GM18507 (cell line): ENCODE measurements around the gene GAN.
"Not testable (repeated sequence)": the region's sequence is repeated elsewhere in the genome, so short reads cannot be mapped to it uniquely, and the experiment has no call there.

Experiments used
- DNase-seq: peaks from one replicate; pipeline ENCODE4 v3.0.0; 2011; ENCODE audit warnings: low read depth; ENCODE audit not compliant: insufficient read length; ENCODE audit errors: extremely low spot score
- FAIRE-seq: peaks from 2 replicates; lab custom pipeline; 2011; peaks lifted over from hg19 to GRCh38; lab: Jason Lieb, UNC

The GAN gene

GRCh38 chr16:81296631-81297030, 18.1 kb upstream of the GAN start:
- no peak for DNase-seq

GRCh38 chr16:81307770-81308169, 7.0 kb upstream of the GAN start:
- DNase-seq (no peak), FAIRE-seq (no peak)

More at GRCh38 chr16:81296631-81297030, 18.1 kb upstream of the GAN start:
- no peak for FAIRE-seq

GRCh38 chr16:81310045-81310644, 4.6 kb upstream of the GAN start:
- no peak for DNase-seq
- FAIRE-seq, result no peak

- no peak for FAIRE-seq
- no peak for DNase-seq
Measured at GRCh38 chr16:81311762-81312161, 3.0 kb upstream of the GAN start.

- FAIRE-seq (no peak), DNase-seq (no peak)
Measured at GRCh38 chr16:81313701-81314602, 810 bp upstream of the GAN start.

- DNase-seq (no peak), FAIRE-seq (no peak)
Measured at GRCh38 chr16:81315271-81316175, 761 bp downstream of the GAN start.

GRCh38 chr16:81316176-81316496, 1.4 kb downstream of the GAN start:
- DNase-seq (no peak), FAIRE-seq (no peak)

- DNase-seq, result no peak
Measured at GRCh38 chr16:81318711-81319110, 3.9 kb downstream of the GAN start.

GRCh38 chr16:81319221-81319912, 4.6 kb downstream of the GAN start:
- no peak for DNase-seq
- no peak for FAIRE-seq

More at GRCh38 chr16:81318711-81319110, 3.9 kb downstream of the GAN start:
- FAIRE-seq, result no peak

- DNase-seq, result no peak
- FAIRE-seq, result no peak
Measured at GRCh38 chr16:81321039-81321438, 6.3 kb downstream of the GAN start.

GRCh38 chr16:81321536-81321935, 6.8 kb downstream of the GAN start:
- FAIRE-seq, result no peak
- DNase-seq, result no peak

- no peak for FAIRE-seq
- no peak for DNase-seq
Measured at GRCh38 chr16:81324808-81325207, 10.0 kb downstream of the GAN start.

- DNase-seq, result no peak
- FAIRE-seq, result no peak
Measured at GRCh38 chr16:81327011-81327410, 12.2 kb downstream of the GAN start.

GRCh38 chr16:81327447-81328196, 12.9 kb downstream of the GAN start:
- FAIRE-seq (no peak), DNase-seq (no peak)

GRCh38 chr16:81329947-81330346, 15.2 kb downstream of the GAN start:
- DNase-seq, result no peak
- FAIRE-seq, result no peak

- FAIRE-seq (no peak), DNase-seq (no peak)
Measured at GRCh38 chr16:81333356-81333755, 18.6 kb downstream of the GAN start.

GRCh38 chr16:81335669-81336068, 20.9 kb downstream of the GAN start:
- FAIRE-seq, result no peak
- DNase-seq, result no peak

GRCh38 chr16:81337097-81337496, 22.3 kb downstream of the GAN start:
- FAIRE-seq (no peak), DNase-seq (no peak)

- FAIRE-seq, DNase-seq: not testable (repeated sequence)
Measured at GRCh38 chr16:81345172-81345571, 30.4 kb downstream of the GAN start.
